ENCODE data around the gene ABI1. TPM values are rescaled to one million over a fixed set of nuclear protein-coding genes. Genes with fewer than 3 reads are reported as not detected.

The ABI1 gene
- total RNA-seq, 2 donors from 2014 or later: 43.3 to 50.5 TPM

- no peak overlapping the region for H3K27ac ChIP-seq
- no peak for TF ChIP-seq CTCF (IDR thresholded peaks at IDR 0.05)
- no peaks in the 10 kb centered on the region for H3K9me3 ChIP-seq
- ATAC-seq (ENCODE audit: insufficient number of reproducible peaks, low FRiP score, low read depth) (no peak), DNase-seq (ENCODE audit: low spot score) (no peak)
- H3K4me1 ChIP-seq (ENCODE audit: control insufficient read depth in 1 of 2, low read depth in 2 of 2): no peaks in the 10 kb centered on the region
- H3K4me3 ChIP-seq: no peak overlapping the region
- no peaks in the 10 kb centered on the region for H3K27me3 ChIP-seq (replicated peaks; ENCODE audit: insufficient read depth)
- H3K36me3 ChIP-seq: no peaks in the 10 kb centered on the region
Observed at GRCh38 chr10:26887611-26888215, 27.0 kb upstream of the ABI1 start.

- H3K9me3 ChIP-seq: no peaks in the 10 kb centered on the region
Observed at GRCh38 chr10:26881600-26882331, 21.0 kb upstream of the ABI1 start.

GRCh38 chr10:26879744-26880143, 19.0 kb upstream of the ABI1 start:
- H3K9me3 ChIP-seq: no peaks in the 10 kb centered on the region
- no peak overlapping the region for H3K4me3 ChIP-seq
- H3K36me3 ChIP-seq: no peaks in the 10 kb centered on the region
- no peak for TF ChIP-seq CTCF (IDR thresholded peaks at IDR 0.05)
- H3K27me3 ChIP-seq (replicated peaks; ENCODE audit: insufficient read depth): no peaks in the 10 kb centered on the region
- DNase-seq (ENCODE audit: low spot score): no peak
- no peak for ATAC-seq (ENCODE audit: insufficient number of reproducible peaks, low FRiP score, low read depth)
- H3K4me1 ChIP-seq (ENCODE audit: control insufficient read depth in 1 of 2, low read depth in 2 of 2): no peaks in the 10 kb centered on the region
- no peak overlapping the region for H3K27ac ChIP-seq

More at GRCh38 chr10:26881600-26882331, 21.0 kb upstream of the ABI1 start:
- no peaks in the 10 kb centered on the region for H3K27me3 ChIP-seq (replicated peaks; ENCODE audit: insufficient read depth)
- H3K4me3 ChIP-seq: no peak overlapping the region
- H3K4me1 ChIP-seq (ENCODE audit: control insufficient read depth in 1 of 2, low read depth in 2 of 2): no peaks in the 10 kb centered on the region
- no peaks in the 10 kb centered on the region for H3K36me3 ChIP-seq
- H3K27ac ChIP-seq: no peak overlapping the region
- ATAC-seq (ENCODE audit: insufficient number of reproducible peaks, low FRiP score, low read depth) (peak; percentile 65), DNase-seq (ENCODE audit: low spot score) (no peak)
- TF ChIP-seq CTCF (IDR thresholded peaks at IDR 0.05): peak; percentile 51

GRCh38 chr10:26870766-26871165, 10.0 kb upstream of the ABI1 start:
- TF ChIP-seq CTCF (IDR thresholded peaks at IDR 0.05): no peak
- no peaks in the 10 kb centered on the region for H3K9me3 ChIP-seq
- ATAC-seq (ENCODE audit: insufficient number of reproducible peaks, low FRiP score, low read depth) (no peak), DNase-seq (ENCODE audit: low spot score) (no peak)
- no peaks in the 10 kb centered on the region for H3K4me1 ChIP-seq (ENCODE audit: control insufficient read depth in 1 of 2, low read depth in 2 of 2)
- no peaks in the 10 kb centered on the region for H3K27me3 ChIP-seq (replicated peaks; ENCODE audit: insufficient read depth)
- H3K4me3 ChIP-seq: no peak overlapping the region
- H3K36me3 ChIP-seq: no peaks in the 10 kb centered on the region
- H3K27ac ChIP-seq: no peak overlapping the region

GRCh38 chr10:26869528-26869927, 8.8 kb upstream of the ABI1 start:
- no peak for ATAC-seq (ENCODE audit: insufficient number of reproducible peaks, low FRiP score, low read depth)
- TF ChIP-seq CTCF (IDR thresholded peaks at IDR 0.05): no peak
- Histone ChIP-seq H3K4me3 (no peak overlapping the region), H3K4me1 (ENCODE audit: control insufficient read depth in 1 of 2, low read depth in 2 of 2) (no peaks in the 10 kb centered on the region), H3K27ac (no peak overlapping the region), H3K27me3 (replicated peaks; ENCODE audit: insufficient read depth) (no peaks in the 10 kb centered on the region), H3K36me3 (no peaks in the 10 kb centered on the region), H3K9me3 (no peaks in the 10 kb centered on the region)
- no peak for DNase-seq (ENCODE audit: low spot score)

All from thoracic aorta (tissue), 2 donors.